Suprapubic skin (tissue), 4 donors: ENCODE measurements around the gene SMAP1. TPM values are rescaled to one million over a fixed set of nuclear protein-coding genes. Genes with fewer than 3 reads are reported as not detected.

Source experiments
- DNase-seq, 2 donors: peaks; one replicate each; pipeline ENCODE4 v3.0.0-alpha.2; 2019; ENCODE audit warnings: low spot score in 2 of 2
- H3K27ac ChIP-seq: fragments of 200-600 bp; sonication (generic); one replicate; pipeline ENCODE4 v1.5.1; 2019
- H3K27me3 ChIP-seq: fragments of 200-600 bp; sonication (generic); one replicate; pipeline ENCODE4 v1.5.1; 2019
- H3K36me3 ChIP-seq: fragments of 200-600 bp; sonication (generic); one replicate; pipeline ENCODE4 v1.5.1; 2019
- H3K4me1 ChIP-seq: fragments of 200-600 bp; sonication (generic); one replicate; pipeline ENCODE4 v1.5.1; 2019
- H3K4me3 ChIP-seq: fragments of 200-600 bp; sonication (generic); one replicate; pipeline ENCODE4 v1.5.1; 2019; ENCODE audit warnings: mild to moderate bottlenecking
- H3K9me3 ChIP-seq: fragments of 200-600 bp; sonication (generic); one replicate; pipeline ENCODE4 v1.5.1; 2019
- EP300 ChIP-seq: sonication (generic); formaldehyde crosslinking; IDR thresholded peaks from one replicate; pipeline ENCODE4 v1.6.1; 2017; ENCODE audit warnings: antibody characterized with exemption
- POLR2A ChIP-seq, 2 donors: fragments of 450-650 bp; IDR thresholded peaks; one replicate each; pipeline ENCODE4 v1.6.1; 2017; ENCODE audit warnings: antibody characterized with exemption in 2 of 2, mild to moderate bottlenecking in 2 of 2, moderate library complexity in 2 of 2
- POLR2AphosphoS5 ChIP-seq, 3 donors: sonication (generic); formaldehyde crosslinking; IDR thresholded peaks; one replicate each; pipeline ENCODE4 v1.6.1; 2017; ENCODE audit warnings: antibody characterized with exemption in 3 of 3
- WGBS: methylation state at CpG from one replicate; pipeline ENCODE4 v1.1.5; 2018; 5-methylcytosine and 5-hydroxymethylcytosine counted together
- total RNA-seq, 4 donors: library from RNA; depleted of rRNA; stranded (reverse); fragments of >200 nt; gene quantifications; one replicate each; pipeline ENCODE4 v1.1.0, GENCODE V29; 2016
- TF ChIP-seq, protein P1 (sequence below), 2 donors: fragments of 200-600 bp in 1 of 2; fragments of 450-650 bp in 1 of 2; sonication (generic) in 1 of 2; IDR thresholded peaks; one replicate each; pipeline ENCODE4 v1.5.1; 2016 to 2019; ENCODE audit warnings: antibody characterized with exemption in 2 of 2, mild to moderate bottlenecking in 1 of 2, moderate library complexity in 1 of 2

The SMAP1 gene
- total RNA-seq, 4 donors from 2014 or later: 28.8 to 39.1 (median 30.8) TPM

DNA sequence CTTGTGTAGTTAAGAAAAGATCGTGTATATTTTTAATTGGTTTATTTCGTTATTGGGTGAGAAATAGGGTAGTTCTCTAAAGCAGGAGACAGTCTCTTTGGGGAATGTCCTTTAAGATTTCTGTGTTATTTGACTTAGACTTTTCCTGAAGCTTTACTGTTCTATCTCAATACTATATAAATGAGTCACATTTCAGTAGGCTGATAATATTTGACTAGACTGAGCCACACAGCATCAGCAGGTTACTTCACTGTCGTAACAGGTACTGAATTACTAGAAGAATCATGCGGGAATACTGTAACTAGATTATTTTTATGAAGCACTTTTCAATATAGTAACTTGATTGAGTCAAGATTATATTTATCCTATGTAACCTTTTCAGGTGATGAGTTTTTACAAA, 1.4 kb downstream of the SMAP1 start:
- H3K4me1 ChIP-seq: peaks cover 54% of the 10 kb centered on the region
- no peak for TF ChIP-seq POLR2A (IDR thresholded peaks at IDR 0.05)
- peak overlapping the region; percentile 76 for H3K4me3 ChIP-seq
- no peak for DNase-seq
- H3K36me3 ChIP-seq: no peaks in the 10 kb centered on the region
- no peaks in the 10 kb centered on the region for H3K9me3 ChIP-seq
- 37% methylated on average over 4 of the region's 4 CpGs for WGBS
- H3K27me3 ChIP-seq: no peaks in the 10 kb centered on the region
- no peak overlapping the region for H3K27ac ChIP-seq

DNA sequence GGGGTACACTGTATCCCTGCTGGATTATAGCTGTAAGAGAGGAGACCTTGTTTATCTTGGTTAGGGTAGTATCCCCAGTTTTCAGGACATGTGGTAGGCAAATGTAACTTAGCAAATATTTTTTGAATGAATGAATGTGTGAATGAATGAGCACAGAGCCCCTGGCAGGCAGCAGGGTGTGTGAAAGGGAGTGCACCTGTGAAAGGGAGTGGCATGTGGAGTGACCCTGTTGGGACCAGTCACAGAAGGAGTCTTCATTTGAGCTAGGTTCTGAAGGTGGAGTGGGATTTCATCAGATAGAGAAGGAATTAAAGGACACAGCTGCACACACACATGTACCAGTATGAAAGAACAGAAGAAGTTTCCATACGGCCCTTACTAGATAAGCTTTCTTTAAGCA, 4.9 kb downstream of the SMAP1 start:
- 70% methylated on average over 1 of the region's 1 CpG for WGBS
- H3K4me1 ChIP-seq: peaks cover 48% of the 10 kb centered on the region

DNA sequence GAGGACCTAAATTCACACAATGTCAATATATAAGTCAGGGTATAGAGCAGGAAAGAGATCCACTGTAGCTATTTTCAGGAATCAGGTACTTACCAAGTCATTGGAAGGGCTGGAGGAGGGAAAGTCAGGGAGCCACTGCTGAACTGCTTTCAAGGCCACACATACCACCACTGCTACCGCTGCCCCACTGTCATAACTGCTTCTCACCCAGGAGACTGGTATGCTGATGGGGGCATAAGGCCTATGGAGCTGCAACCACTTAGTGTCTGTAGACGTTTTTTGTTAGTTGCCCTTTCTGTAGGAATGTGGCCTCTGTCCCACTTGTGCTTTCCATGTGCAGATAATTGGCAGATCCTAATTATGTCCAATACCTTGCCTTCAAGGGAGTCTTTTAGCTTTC, 5.4 kb downstream of the SMAP1 start:
- WGBS: 52% methylated on average over 2 of the region's 2 CpGs
- H3K27ac ChIP-seq: no peak overlapping the region
- H3K9me3 ChIP-seq: no peaks in the 10 kb centered on the region
- DNase-seq: no peak
- peaks cover 48% of the 10 kb centered on the region for H3K4me1 ChIP-seq
- no peaks in the 10 kb centered on the region for H3K27me3 ChIP-seq
- TF ChIP-seq POLR2A (IDR thresholded peaks at IDR 0.05): no peak
- no peak for TF ChIP-seq POLR2AphosphoS5 (IDR thresholded peaks at IDR 0.05)
- TF ChIP-seq, protein P1, sequence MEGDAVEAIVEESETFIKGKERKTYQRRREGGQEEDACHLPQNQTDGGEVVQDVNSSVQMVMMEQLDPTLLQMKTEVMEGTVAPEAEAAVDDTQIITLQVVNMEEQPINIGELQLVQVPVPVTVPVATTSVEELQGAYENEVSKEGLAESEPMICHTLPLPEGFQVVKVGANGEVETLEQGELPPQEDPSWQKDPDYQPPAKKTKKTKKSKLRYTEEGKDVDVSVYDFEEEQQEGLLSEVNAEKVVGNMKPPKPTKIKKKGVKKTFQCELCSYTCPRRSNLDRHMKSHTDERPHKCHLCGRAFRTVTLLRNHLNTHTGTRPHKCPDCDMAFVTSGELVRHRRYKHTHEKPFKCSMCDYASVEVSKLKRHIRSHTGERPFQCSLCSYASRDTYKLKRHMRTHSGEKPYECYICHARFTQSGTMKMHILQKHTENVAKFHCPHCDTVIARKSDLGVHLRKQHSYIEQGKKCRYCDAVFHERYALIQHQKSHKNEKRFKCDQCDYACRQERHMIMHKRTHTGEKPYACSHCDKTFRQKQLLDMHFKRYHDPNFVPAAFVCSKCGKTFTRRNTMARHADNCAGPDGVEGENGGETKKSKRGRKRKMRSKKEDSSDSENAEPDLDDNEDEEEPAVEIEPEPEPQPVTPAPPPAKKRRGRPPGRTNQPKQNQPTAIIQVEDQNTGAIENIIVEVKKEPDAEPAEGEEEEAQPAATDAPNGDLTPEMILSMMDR (IDR thresholded peaks at IDR 0.05): no peak
- TF ChIP-seq EP300: no peak
- no peak overlapping the region for H3K4me3 ChIP-seq
- no peaks in the 10 kb centered on the region for H3K36me3 ChIP-seq

More for the DNA sequence above, 4.9 kb downstream of the SMAP1 start:
- H3K27ac ChIP-seq: no peak overlapping the region
- TF ChIP-seq POLR2A (IDR thresholded peaks at IDR 0.05) (no peak), POLR2AphosphoS5 (IDR thresholded peaks at IDR 0.05) (no peak), EP300 (no peak)
- TF ChIP-seq, protein P1 (IDR thresholded peaks at IDR 0.05): no peak
- DNase-seq: no peak
- no peaks in the 10 kb centered on the region for H3K27me3 ChIP-seq
- no peaks in the 10 kb centered on the region for H3K36me3 ChIP-seq
- no peak overlapping the region for H3K4me3 ChIP-seq
- H3K9me3 ChIP-seq: no peaks in the 10 kb centered on the region

DNA sequence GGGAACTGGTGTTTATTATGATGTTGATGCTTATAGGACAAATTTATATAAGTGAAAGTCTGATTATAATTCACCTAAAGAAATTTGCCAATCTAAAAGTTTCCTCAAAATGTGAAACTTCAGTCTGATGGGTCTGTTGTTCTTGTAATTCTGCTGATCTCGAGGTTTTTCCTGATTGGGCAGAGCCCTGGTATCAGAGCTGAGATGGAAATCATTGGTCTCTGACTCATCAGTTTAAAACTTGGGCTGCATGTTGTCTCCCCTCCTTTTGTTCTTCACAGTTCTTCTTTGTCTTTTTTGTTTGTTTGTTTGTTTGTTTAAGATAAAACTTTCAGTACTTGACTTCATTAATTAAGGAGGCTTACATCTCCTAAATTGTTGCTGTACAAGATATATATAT, 5.9 kb downstream of the SMAP1 start:
- H3K9me3 ChIP-seq: no peaks in the 10 kb centered on the region
- no peaks in the 10 kb centered on the region for H3K36me3 ChIP-seq
- H3K27me3 ChIP-seq: no peaks in the 10 kb centered on the region
- H3K4me3 ChIP-seq: no peak overlapping the region
- 41% methylated on average over 1 of the region's 1 CpG for WGBS
- no peak overlapping the region for H3K27ac ChIP-seq
- no peak for DNase-seq
- H3K4me1 ChIP-seq: peaks cover 46% of the 10 kb centered on the region
- TF ChIP-seq POLR2AphosphoS5 (IDR thresholded peaks at IDR 0.05): no peak
- TF ChIP-seq, protein P1 (IDR thresholded peaks at IDR 0.05): no peak
- TF ChIP-seq POLR2A (IDR thresholded peaks at IDR 0.05): no peak
- no peak for TF ChIP-seq EP300

DNA sequence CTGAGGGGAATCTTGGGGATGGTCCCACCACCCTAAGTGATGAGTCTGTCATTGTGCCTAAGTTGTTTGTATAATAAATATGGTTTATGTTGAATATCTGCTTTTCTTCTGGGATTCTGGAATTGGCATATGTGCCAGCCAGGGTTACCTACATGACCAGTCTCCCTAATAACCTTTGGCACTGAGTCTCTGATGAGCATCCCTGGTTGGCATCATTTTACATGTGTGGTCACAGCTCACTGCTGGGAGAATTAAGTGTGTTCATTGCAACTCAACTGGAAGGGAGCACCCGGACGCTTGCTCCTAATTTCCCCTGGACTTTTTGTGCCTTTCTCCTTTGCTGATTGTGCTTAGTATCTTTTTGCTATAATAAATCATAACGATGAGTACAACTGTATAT, 8.1 kb downstream of the SMAP1 start:
- no peaks in the 10 kb centered on the region for H3K27me3 ChIP-seq
- whole genome bisulfite sequencing: 91% methylated on average over 3 of the region's 3 CpGs
- H3K9me3 ChIP-seq: no peaks in the 10 kb centered on the region
- H3K4me3 ChIP-seq: no peak overlapping the region
- no peak for DNase-seq
- TF ChIP-seq POLR2A (IDR thresholded peaks at IDR 0.05) (no peak), EP300 (no peak), POLR2AphosphoS5 (IDR thresholded peaks at IDR 0.05) (no peak)
- TF ChIP-seq, protein P1 (IDR thresholded peaks at IDR 0.05): no peak
- peaks cover 27% of the 10 kb centered on the region for H3K4me1 ChIP-seq
- no peaks in the 10 kb centered on the region for H3K36me3 ChIP-seq
- H3K27ac ChIP-seq: no peak overlapping the region

DNA sequence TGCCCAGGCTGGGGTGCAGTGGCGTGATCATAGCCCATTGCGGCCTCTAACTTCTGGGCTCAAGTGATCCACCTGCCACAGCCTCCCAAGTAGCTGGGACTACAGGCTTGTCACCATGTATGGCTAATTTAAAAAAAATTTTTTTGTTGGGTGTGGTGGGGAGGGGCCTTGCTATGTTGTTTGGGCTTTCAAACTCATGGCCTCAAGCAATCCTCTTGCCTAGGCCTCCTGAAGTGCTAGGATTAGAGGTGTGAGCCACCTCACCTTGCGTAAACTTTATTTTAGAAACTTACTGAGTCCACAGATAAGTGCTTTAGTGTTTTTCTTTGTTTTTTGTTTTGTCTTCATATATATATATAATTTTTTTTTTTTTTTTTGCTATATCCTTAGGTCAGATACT, 9.1 kb downstream of the SMAP1 start:
- H3K4me1 ChIP-seq: peaks cover 21% of the 10 kb centered on the region
- H3K4me3 ChIP-seq: no peak overlapping the region
- no peaks in the 10 kb centered on the region for H3K27me3 ChIP-seq
- no peak overlapping the region for H3K27ac ChIP-seq
- WGBS: 95% methylated on average over 3 of the region's 3 CpGs
- H3K9me3 ChIP-seq: no peaks in the 10 kb centered on the region
- H3K36me3 ChIP-seq: no peaks in the 10 kb centered on the region
- DNase-seq: no peak
- TF ChIP-seq POLR2A (IDR thresholded peaks at IDR 0.05) (no peak), POLR2AphosphoS5 (IDR thresholded peaks at IDR 0.05) (no peak), EP300 (no peak)
- TF ChIP-seq, protein P1 (IDR thresholded peaks at IDR 0.05): no peak
